Kasumi-1 (cell line): ENCODE data around the gene SLC38A3.
"Not testable (repeated sequence)": the region's sequence is repeated elsewhere in the genome, so short reads cannot be mapped to it uniquely, and the experiment has no call there.

Experiments used
- DNase-seq, 2 experiments: peaks; one replicate each; lab custom pipeline; 2025; lab: John Stamatoyannopoulos, UW

SLC38A3 gene

GRCh38 chr3:50250514-50250913, 45.4 kb downstream of the SLC38A3 start:
- no peak for DNase-seq

DNA sequence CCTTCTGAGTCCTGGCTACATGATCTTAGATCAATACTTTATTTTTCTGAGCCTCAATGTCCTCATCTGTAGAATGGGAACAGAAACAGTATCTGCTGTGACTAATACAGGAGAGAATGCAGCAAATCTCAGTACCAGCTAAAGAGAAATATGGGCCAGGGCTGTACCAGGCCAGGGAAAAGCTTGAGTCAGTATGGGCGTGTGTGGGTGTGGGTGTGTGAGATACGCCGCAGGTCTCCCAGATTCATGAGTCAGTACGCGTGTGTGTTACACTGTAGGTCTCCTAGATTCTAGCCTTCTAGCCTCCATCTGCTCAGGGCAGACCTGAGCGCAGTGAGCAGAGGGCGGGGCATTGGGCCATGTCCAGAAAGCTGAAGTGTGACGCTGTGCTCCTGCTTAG, 46.1 kb downstream of the SLC38A3 start:
- DNase-seq, result no peak

GRCh38 chr3:50254577-50255250, 49.6 kb downstream of the SLC38A3 start:
- DNase-seq, result no peak

DNA sequence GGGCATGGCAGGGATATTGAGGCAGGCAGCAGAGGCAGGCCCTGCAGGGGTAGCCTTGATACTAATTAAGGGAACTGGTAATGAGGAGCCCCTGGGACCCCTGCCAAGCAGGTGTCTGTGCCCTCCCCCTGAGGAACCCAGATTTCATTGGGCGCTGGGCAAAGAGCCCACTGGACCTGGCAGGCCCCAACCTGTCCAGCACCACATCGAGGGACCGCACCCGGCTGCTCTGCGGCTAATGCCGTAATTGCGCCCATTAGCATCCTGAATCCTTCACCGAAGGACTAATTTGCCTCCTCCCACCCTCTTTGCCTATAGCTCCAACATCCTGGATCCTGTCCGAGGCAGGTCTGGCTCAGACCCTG, 50.2 kb downstream of the SLC38A3 start:
- no peak for DNase-seq

DNA sequence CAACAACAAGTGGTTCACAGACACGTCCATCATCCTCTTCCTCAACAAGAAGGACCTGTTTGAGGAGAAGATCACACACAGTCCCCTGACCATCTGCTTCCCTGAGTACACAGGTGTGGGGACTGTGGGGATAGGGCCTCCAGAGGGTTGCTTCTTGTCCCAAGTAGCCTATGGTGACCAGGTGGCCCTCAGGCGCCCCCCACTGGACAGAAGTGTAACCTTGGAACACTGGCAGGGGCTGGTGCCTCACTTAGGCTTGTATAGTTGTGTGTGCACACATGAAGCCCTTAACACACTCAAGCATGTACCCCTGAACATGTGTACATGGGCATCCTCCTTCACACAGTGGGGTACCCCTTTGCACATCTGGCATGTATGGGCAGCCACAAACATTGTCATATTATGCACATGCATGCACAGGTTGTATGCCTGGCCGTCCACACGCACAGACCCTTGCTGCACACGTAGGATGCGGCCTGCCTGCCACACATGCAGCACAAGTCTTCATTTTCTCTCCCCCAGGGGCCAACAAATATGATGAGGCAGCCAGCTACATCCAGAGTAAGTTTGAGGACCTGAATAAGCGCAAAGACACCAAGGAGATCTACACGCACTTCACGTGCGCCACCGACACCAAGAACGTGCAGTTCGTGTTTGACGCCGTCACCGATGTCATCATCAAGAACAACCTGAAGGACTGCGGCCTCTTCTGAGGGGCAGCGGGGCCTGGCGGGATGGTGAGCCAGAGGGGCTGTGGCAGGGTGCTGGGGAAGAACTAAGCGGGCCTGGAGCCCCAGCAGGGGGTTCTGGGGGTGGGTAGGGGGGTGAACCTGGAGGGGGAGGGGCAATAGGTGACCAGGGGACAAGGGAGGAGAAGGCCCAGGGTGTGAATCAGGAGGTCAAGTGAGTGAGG, 52.2 kb downstream of the SLC38A3 start:
- peak; percentile 27 to 38 for DNase-seq

DNA sequence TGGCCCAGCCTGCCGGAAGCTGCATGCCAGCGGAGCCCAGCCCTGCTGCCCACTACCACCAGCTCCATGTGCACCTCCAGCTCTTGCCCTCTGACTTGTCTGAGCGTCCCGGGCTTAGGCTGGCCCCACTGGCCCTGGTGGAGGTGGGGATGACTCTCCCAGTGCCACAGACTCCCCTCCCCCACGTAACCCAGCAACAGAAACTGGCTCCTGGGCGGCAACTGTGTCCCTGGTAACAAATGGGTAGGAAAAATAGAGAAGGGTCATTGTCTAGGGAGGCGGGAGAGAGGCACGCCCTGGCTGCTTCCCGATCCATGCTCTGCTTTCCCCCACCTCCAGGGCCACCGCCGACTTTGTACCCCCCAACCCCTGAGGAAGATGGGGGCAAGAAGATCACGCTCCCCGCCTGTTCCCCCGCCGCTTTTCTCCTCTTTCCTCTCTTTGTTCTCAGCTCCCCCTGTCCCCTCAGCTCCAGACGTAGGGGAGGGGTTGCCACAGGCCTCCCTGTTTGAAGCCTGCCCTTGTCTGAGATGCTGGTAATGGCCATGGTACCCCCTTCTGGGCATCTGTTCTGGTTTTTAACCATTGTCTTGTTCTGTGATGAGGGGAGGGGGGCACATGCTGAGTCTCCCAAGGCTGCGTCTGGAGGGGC, 53.1 kb downstream of the SLC38A3 start:
- no peak for DNase-seq

DNA sequence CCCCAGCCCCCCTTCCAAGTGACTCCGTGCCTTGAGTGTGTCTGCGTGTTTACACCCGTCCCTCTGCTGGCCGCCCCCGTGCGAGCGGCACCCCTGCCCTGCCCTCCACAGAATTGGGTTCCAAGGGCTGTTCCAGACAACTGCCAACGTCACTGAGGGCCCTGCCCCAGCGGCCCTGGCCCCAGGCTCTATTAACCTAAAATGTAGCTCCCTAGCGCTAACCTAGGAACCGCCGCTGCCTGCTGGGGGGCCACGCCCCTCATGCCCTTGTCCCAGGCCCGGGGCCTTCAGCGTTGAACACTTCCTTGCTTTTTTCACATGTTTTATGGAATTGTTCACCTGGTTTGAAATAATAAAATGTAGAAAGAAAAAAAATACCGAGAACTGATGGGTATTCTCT, 53.9 kb downstream of the SLC38A3 start:
- no peak for DNase-seq

GRCh38 chr3:50259432-50260026, 54.5 kb downstream of the SLC38A3 start:
- no peak for DNase-seq

GRCh38 chr3:50260027-50260941, 55.2 kb downstream of the SLC38A3 start:
- DNase-seq, result peak; percentile 71 to 78

DNA sequence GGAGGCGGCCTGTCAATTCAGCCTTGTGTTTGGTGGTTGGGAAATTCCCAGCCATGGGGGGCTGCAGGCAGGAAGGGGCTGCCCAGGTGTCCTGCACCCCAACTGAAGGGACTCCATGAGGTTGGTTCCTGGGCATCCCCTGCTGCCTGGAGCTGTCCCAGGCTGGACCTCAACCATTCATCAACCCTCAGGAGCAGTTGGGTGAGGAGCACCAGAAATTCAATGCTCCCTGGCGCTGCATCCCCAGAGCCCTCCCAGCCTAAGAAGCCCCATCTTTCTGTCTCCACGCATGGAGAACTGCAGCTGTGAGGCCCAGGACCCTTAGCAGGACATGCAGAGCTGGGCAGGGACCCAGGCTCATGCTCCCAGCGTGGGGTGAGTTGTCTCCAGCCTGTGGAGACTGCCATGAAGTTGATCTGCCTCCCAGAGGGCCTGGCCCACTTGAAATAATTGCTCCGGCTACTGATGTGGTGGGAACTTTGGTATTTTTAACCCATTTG, 55.9 kb downstream of the SLC38A3 start:
- DNase-seq, result no peak

- DNase-seq, result no peak
Observed at GRCh38 chr3:50261505-50261904, 56.4 kb downstream of the SLC38A3 start.

- not testable (repeated sequence) for DNase-seq
Observed at GRCh38 chr3:50262200-50262599, 57.1 kb downstream of the SLC38A3 start.

GRCh38 chr3:50262778-50263177, 57.7 kb downstream of the SLC38A3 start:
- DNase-seq, result no peak

DNA sequence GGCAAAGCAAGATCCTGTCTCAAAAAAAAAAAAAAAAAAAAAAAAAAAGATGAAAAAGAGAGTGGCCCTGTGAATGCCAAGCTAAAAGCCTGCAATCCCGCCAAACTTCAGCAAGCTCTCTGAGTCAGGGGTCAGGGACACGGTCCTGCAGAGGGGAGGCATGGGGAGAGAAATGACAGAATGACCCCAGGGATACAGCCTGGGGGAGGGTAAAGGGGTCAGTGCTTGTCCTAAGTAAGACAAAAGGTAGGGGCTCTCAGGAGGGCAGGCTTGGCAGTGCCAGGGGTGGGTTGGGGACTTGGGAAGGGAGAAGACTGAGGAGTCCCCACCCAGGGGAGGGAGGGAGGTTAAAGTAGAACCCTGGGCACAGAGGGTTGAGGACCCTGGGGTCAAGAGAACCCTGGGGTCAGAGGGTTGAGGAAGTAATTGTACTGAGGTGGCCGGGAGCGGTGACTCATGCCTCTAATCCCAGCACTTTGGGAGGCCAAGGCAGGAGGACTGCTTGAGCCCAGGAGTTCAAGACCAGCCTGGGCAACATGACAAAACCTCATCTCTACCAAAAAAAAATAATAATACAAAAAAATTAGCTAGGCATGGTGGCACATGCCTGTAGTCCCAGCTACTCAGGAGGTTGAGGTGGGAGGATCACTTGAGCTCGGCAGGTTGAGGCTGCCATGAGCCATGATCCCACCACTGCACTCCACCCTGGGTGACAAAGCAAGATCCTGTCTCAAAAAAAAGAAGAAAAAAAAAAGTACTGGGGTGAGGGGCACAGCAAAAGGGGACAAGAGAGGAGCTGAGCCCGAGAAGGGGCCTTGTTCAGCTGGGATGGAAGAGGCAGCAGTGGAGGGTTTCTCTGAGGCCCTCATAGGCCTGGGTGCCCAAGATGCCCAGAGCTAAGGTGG, 58.7 kb downstream of the SLC38A3 start:
- DNase-seq, result no peak

- no peak for DNase-seq
Observed at GRCh38 chr3:50264383-50264963, 59.4 kb downstream of the SLC38A3 start.

DNA sequence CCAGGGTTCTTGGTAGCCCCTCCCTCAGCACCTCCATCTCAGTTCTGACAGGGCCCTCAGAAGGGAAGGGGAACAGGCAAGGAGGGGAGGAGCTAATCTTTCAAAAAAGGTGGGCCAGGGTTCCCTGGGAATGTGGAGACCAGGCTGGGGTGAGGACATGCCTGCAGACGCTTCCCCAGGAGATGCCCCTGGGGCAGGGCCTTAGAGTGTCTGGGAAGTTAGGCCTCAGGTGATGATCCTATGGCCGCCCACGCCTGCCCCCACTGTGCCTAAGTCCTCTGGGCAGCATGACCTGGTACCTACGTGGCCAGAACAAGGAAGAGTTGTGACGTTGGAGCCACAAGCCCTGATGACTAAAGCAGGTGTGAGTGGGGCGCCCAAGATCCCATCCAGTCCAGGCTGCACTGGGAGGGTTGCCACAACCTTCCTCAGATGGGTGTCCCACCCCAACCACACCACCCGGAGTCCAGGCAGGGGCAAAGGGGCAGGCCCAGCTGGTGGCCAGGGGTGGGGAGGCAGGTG, 60.0 kb downstream of the SLC38A3 start:
- DNase-seq, result no peak

- DNase-seq, result no peak
Observed at GRCh38 chr3:50265571-50265970, 60.5 kb downstream of the SLC38A3 start.

DNA sequence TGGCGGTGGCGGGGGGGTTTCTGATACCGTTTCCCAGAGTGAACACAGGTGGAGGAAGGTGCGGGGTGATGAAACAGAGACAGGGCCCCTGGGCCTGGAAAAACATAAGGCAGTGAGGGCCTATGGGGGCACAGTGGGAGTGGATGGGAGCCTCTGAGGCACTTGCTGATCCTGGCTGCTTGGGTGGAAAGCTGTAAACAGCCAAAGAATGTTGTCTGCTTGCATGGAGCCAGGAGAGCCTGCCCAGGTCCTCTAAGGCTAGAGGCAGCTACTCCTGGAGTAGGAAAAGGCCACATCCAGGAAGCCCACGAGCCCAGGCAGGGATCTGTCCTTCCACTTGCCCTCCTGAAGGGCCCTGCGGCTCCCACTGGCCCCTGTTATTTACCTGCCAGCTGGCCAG, 60.9 kb downstream of the SLC38A3 start:
- DNase-seq, result no peak

DNA sequence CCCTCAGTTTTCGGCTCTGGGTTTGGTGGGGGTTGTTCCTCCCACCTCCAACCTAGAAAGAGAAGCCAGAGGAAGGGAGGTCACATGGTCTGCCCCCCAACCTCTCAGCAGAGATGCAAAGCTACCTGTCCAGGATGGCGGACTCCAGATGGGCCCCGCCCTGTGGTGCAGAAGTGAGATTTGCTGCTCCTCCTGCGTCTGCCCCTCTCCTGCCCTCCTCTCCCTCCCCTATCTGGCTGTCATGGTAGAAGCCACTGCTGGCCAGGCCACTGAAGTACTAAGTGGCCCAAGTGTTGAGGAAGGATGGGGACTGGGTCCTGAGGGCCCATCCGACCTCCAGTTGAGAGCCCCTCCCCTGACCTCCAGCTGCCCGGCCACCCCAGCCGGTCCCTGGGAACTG, 61.8 kb downstream of the SLC38A3 start:
- DNase-seq, result no peak
